GM12864 (cell line): Measurements from ENCODE around the gene ANKRD30BL.
"Not testable (repeated sequence)": the region's sequence is repeated elsewhere in the genome, so short reads cannot be mapped to it uniquely, and the experiment has no call there.

Experiments used
- DNase-seq: peaks from one replicate; pipeline ENCODE4 v3.0.0-alpha.2; 2011; ENCODE audit warnings: low read depth
- H3K4me3 ChIP-seq: 2 replicates; pipeline ENCODE4 v1.5.1; 2011; ENCODE audit warnings: mild to moderate bottlenecking, low read depth, low read length, control low read depth
- CTCF ChIP-seq: IDR thresholded peaks from 2 replicates; pipeline ENCODE4 v1.5.1; 2011; ENCODE audit warnings: low read depth, mild to moderate bottlenecking, moderate library complexity, low read length, control low read depth, inconsistent platforms; ENCODE audit errors: missing control alignments

ANKRD30BL gene

GRCh38 chr2:132161161-132162124 lies at the start of gene ANKRD30BL:
ANKRD30BL (minus strand) TSS chr2:132161952; CDS start chr2:132161705, 247 bp downstream.
- H3K4me3 ChIP-seq, DNase-seq: not testable (repeated sequence)

GRCh38 chr2:132202866-132203265 lies 41.1 kb upstream of the ANKRD30BL start:
- DNase-seq, H3K4me3 ChIP-seq: not testable (repeated sequence)

GRCh38 chr2:132192854-132193253 lies 31.1 kb upstream of the ANKRD30BL start:
- not testable (repeated sequence) for DNase-seq, H3K4me3 ChIP-seq

- DNase-seq, result not testable (repeated sequence)
Observed at GRCh38 chr2:132167100-132167499, 5.3 kb upstream of the ANKRD30BL start.

GRCh38 chr2:132162125-132162660 lies 441 bp upstream of the ANKRD30BL start:
- not testable (repeated sequence) for H3K4me3 ChIP-seq, DNase-seq

More at GRCh38 chr2:132167100-132167499, 5.3 kb upstream of the ANKRD30BL start:
- not testable (repeated sequence) for H3K4me3 ChIP-seq

GRCh38 chr2:132146774-132147173 lies 15.0 kb downstream of the ANKRD30BL start:
- peak; percentile 56 for TF ChIP-seq CTCF
- not testable (repeated sequence) for DNase-seq, H3K4me3 ChIP-seq
